ENCODE data around the gene DSCAML1. TPM values are rescaled to one million over a fixed set of nuclear protein-coding genes. Genes with fewer than 3 reads are reported as not detected.

The DSCAML1 gene
- total RNA-seq, 4 donors from 2014 or later = 2.9 to 5.8 (median 3.3) TPM

DNA sequence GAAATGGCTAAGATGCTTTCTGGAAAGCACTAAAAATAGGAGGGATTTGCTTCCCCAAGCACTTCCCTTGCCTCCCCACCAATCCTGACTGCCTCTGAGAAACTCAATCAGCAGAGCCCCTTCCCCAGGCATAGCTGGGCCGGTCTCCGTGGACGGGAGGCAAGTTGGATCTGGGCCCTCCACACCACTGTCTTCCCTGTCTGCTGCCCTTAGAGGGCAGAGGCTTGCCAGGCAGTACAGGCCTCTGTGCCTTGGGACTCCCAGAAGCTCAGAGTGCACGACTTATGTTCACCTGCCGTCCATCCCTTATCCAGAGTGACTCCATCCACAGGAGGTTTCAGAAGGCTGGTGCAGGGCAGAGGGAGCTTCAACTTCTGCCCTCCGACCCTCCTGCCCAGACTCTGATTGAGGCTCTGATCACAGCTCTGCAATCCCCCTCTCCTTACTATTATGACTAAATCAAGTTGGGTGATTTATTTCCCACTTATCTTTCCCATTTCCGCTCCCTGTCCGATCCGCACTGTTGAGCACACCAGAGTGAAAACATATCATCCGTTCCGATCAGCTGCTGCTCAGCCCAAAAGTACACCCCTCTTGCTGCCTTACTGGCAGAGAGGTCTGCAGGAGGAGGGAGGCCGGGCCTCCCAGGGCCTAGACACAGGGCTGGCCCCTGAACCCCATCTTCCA, 71.8 kb downstream of the DSCAML1 start:
- Histone ChIP-seq H3K27ac (no peak overlapping the region), H3K4me1 (peaks cover 0 to 14% (median 5%) of the 10 kb centered on the region in 4 donors), H3K36me3 (no peaks in the 10 kb centered on the region), H3K27me3 (no peaks in the 10 kb centered on the region), H3K9me3 (no peaks in the 10 kb centered on the region), H3K4me3 (no peak overlapping the region)
- TF ChIP-seq, protein P1, sequence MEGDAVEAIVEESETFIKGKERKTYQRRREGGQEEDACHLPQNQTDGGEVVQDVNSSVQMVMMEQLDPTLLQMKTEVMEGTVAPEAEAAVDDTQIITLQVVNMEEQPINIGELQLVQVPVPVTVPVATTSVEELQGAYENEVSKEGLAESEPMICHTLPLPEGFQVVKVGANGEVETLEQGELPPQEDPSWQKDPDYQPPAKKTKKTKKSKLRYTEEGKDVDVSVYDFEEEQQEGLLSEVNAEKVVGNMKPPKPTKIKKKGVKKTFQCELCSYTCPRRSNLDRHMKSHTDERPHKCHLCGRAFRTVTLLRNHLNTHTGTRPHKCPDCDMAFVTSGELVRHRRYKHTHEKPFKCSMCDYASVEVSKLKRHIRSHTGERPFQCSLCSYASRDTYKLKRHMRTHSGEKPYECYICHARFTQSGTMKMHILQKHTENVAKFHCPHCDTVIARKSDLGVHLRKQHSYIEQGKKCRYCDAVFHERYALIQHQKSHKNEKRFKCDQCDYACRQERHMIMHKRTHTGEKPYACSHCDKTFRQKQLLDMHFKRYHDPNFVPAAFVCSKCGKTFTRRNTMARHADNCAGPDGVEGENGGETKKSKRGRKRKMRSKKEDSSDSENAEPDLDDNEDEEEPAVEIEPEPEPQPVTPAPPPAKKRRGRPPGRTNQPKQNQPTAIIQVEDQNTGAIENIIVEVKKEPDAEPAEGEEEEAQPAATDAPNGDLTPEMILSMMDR (IDR thresholded peaks at IDR 0.05) = no peak
- TF ChIP-seq EP300 (IDR thresholded peaks at IDR 0.05; ENCODE audit: low read depth) = no peak
- 82% methylated on average over 10 of the region's 12 CpGs; no CpG with 5 or more reads in 1 of the 2 donors for WGBS, 2 donors (ENCODE audit: low coverage in 1 of 2)
- in situ Hi-C loops (cut with MboI; ENCODE audit: low pct_ligation_motif_present in 1 of 4, low pct_unique_long_range_greater_than_20kb in 1 of 4, low sequenced_read_pairs in 3 of 4) (no loop called here), intact Hi-C loops (cut with DNase I; ENCODE audit: low total_unique reads) (no loop called here)
- DNase-seq = no peak

DNA sequence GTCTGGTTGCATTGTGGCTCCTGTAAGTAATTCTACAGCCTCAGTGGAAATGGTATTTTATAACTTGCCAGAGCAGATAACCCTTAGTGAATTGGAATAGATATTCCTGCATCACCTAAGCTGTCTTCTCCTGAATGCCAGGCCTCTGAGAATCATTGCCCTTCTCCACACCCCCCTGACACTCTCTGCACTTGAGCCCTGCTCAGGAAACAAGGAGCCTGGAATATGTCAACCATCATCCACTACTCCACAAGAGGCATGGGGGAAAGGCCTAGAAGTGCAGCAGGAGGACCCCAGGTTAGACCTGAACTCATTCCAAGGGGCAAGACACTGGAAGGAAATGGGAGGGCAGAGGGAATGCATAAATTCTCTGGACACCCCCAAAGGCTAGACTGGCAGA, 72.4 kb downstream of the DSCAML1 start:
- Histone ChIP-seq H3K36me3 (no peaks in the 10 kb centered on the region), H3K27me3 (no peaks in the 10 kb centered on the region), H3K9me3 (no peaks in the 10 kb centered on the region), H3K4me3 (no peak overlapping the region), H3K4me1 (peaks cover 0 to 14% (median 5%) of the 10 kb centered on the region in 4 donors), H3K27ac (no peak overlapping the region)
- TF ChIP-seq POLR2A (IDR thresholded peaks at IDR 0.05) (no peak), POLR2AphosphoS5 (IDR thresholded peaks at IDR 0.05) (no peak), EP300 (IDR thresholded peaks at IDR 0.05; ENCODE audit: low read depth) (no peak)
- TF ChIP-seq, protein P1 (IDR thresholded peaks at IDR 0.05) = no peak
- intact Hi-C loops (cut with DNase I; ENCODE audit: low total_unique reads) = no loop called here
- in situ Hi-C loops (cut with MboI; ENCODE audit: low pct_ligation_motif_present in 1 of 4, low pct_unique_long_range_greater_than_20kb in 1 of 4, low sequenced_read_pairs in 3 of 4) = no loop called here
- DNase-seq = no peak

DNA sequence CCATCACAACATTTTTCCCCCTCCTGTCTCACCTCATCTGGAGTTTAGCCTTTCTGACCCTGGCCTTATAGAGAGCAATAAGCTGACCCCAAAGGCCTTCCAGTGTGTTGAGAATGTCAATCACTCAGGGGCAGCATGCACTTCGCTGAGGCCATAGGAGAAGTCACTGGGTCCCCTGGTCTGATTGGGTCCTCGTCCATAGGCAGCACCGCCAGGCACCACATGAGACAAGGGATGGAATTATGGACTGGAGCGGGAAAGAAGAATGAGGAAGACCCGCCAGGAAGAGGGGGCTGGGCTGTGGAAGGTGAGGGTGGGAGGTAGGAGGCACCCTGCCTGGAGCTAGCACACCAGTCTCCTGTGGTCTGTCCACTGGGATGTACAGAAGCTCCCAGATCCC, 72.9 kb downstream of the DSCAML1 start:
- Histone ChIP-seq H3K27ac (no peak overlapping the region), H3K36me3 (no peaks in the 10 kb centered on the region), H3K27me3 (no peaks in the 10 kb centered on the region), H3K9me3 (no peaks in the 10 kb centered on the region), H3K4me1 (peaks cover 0 to 14% (median 5%) of the 10 kb centered on the region in 4 donors), H3K4me3 (no peak overlapping the region)
- TF ChIP-seq POLR2AphosphoS5 (IDR thresholded peaks at IDR 0.05) (no peak), EP300 (IDR thresholded peaks at IDR 0.05; ENCODE audit: low read depth) (no peak)
- TF ChIP-seq, protein P1 (IDR thresholded peaks at IDR 0.05) = no peak
- no peak for DNase-seq
- whole genome bisulfite sequencing, 2 donors (ENCODE audit: low coverage in 1 of 2) = 76 to 83% methylated on average over 2 to 5 of the region's 5 CpGs
- intact Hi-C loops (cut with DNase I; ENCODE audit: low total_unique reads) (no loop called here), in situ Hi-C loops (cut with MboI; ENCODE audit: low pct_ligation_motif_present in 1 of 4, low pct_unique_long_range_greater_than_20kb in 1 of 4, low sequenced_read_pairs in 3 of 4) (no loop called here)

DNA sequence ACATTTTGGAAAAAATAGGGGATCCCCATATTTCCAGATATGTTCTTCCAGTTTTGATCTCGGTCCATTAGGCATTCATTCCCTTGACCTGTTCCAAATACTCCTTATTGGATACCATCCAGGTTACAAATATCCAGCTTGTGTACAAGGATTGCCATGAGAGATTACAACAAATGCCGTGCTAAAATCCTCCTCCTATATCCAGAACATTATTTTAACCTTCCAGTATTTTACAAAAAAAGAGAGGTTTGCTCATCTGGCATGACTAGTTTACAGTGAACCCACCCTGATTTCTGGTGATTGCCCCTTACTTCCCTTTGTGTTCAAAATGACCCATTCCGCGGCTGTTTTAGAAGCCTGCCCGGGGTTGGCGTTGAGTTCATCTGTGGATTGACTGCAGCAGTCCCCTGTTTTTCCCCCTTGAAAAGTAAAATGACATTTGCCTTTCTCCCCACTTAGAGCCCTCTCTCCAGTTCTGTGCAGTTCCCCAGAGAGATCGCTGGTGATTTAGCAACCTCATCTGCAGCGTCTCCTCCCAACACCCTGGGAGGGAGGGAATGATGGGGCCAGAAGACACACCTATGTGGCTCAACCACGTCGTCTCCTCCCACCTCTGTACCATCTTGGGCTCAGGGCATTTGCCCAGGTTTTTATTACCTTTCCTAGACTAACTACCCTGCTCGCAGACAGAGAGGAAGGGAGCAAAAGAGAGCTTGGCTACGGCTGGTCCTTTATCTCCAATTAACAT, 73.6 kb downstream of the DSCAML1 start:
- Histone ChIP-seq H3K36me3 (no peaks in the 10 kb centered on the region), H3K27ac (no peak overlapping the region), H3K4me1 (peaks cover 0 to 14% (median 5%) of the 10 kb centered on the region in 4 donors), H3K4me3 (no peak overlapping the region), H3K9me3 (no peaks in the 10 kb centered on the region), H3K27me3 (no peaks in the 10 kb centered on the region)
- in situ Hi-C loops (cut with MboI; ENCODE audit: low pct_ligation_motif_present in 1 of 4, low pct_unique_long_range_greater_than_20kb in 1 of 4, low sequenced_read_pairs in 3 of 4) (no loop called here), intact Hi-C loops (cut with DNase I; ENCODE audit: low total_unique reads) (no loop called here)
- TF ChIP-seq EP300 (IDR thresholded peaks at IDR 0.05; ENCODE audit: low read depth) (no peak), POLR2AphosphoS5 (IDR thresholded peaks at IDR 0.05) (no peak), POLR2A (IDR thresholded peaks at IDR 0.05) (no peak)
- TF ChIP-seq, protein P1 (IDR thresholded peaks at IDR 0.05) = no peak
- peak; percentile 33 for DNase-seq
- WGBS, 2 donors (ENCODE audit: low coverage in 1 of 2) = 46 to 49% methylated on average over 9 to 12 of the region's 12 CpGs
